Osteoblast (primary cell): ENCODE results near the gene LYPD4. TPM values are rescaled to one million over a fixed set of nuclear protein-coding genes. Genes with fewer than 3 reads are reported as not detected.

Source experiments
- DNase-seq: peaks from one replicate; pipeline ENCODE4 v3.0.0; 2011; ENCODE audit warnings: low spot score, mixed read lengths; ENCODE audit not compliant: insufficient read length; ENCODE audit errors: missing footprints
- H2AFZ ChIP-seq: 2 replicates; pipeline ENCODE4 v1.6.0; 2011; ENCODE audit warnings: mild to moderate bottlenecking, low read length
- H3K27ac ChIP-seq: 2 replicates; pipeline ENCODE4 v1.5.1; 2011; ENCODE audit warnings: mild to moderate bottlenecking, low read depth, low read length, moderate library complexity
- H3K27me3 ChIP-seq: 2 replicates; pipeline ENCODE4 v1.6.0; 2012; ENCODE audit warnings: mild to moderate bottlenecking, control low read depth, inconsistent platforms, low read length, moderate library complexity; ENCODE audit not compliant: insufficient read depth
- H3K36me3 ChIP-seq: 2 replicates; pipeline ENCODE4 v1.5.1; 2011; ENCODE audit warnings: mild to moderate bottlenecking, low read length, control low read depth, moderate library complexity; ENCODE audit not compliant: insufficient read depth
- H3K4me1 ChIP-seq: 2 replicates; pipeline ENCODE4 v1.5.1; 2011; ENCODE audit warnings: mild to moderate bottlenecking, low read length, control low read depth, moderate library complexity; ENCODE audit not compliant: insufficient read depth
- H3K4me2 ChIP-seq: 2 replicates; pipeline ENCODE4 v1.6.0; 2011; ENCODE audit warnings: mild to moderate bottlenecking, low read length; ENCODE audit not compliant: insufficient read depth
- H3K4me3 ChIP-seq: fragments of 200-600 bp; sonication (generic); 3 replicates; pipeline ENCODE4 v1.5.1; 2012; ENCODE audit warnings: mild to moderate bottlenecking, low read length, inconsistent platforms; ENCODE audit not compliant: insufficient read depth
- H3K79me2 ChIP-seq: 2 replicates; pipeline ENCODE4 v1.6.0; 2012; ENCODE audit warnings: mild to moderate bottlenecking, low read length, control low read depth, inconsistent platforms; ENCODE audit not compliant: insufficient read depth
- H3K9me3 ChIP-seq: 2 replicates; pipeline ENCODE4 v1.5.1; 2011; ENCODE audit warnings: low read depth, low read length, control low read depth
- H4K20me1 ChIP-seq: 2 replicates; pipeline ENCODE4 v1.6.0; 2012; ENCODE audit warnings: mild to moderate bottlenecking, low read length, control low read depth; ENCODE audit not compliant: insufficient read depth
- CTCF ChIP-seq: IDR thresholded peaks from 2 replicates; pipeline ENCODE4 v1.5.1; 2011; ENCODE audit warnings: mild to moderate bottlenecking, low read depth, low read length, moderate library complexity; ENCODE audit errors: extremely low read depth
- total RNA-seq: library from RNA; depleted of rRNA; stranded (reverse); fragments of >200 nt; gene quantifications from 2 replicates; pipeline ENCODE4 v1.2.3, GENCODE V29; 2012

The LYPD4 gene
- total RNA-seq, 1 donor, result not detected

- Histone ChIP-seq H3K27ac (no peak overlapping the region), H4K20me1 (no peaks in the 10 kb centered on the region), H3K36me3 (no peaks in the 10 kb centered on the region), H3K4me3 (no peak overlapping the region), H3K27me3 (no peaks in the 10 kb centered on the region), H2AFZ (no peak overlapping the region), H3K4me2 (no peak overlapping the region), H3K79me2 (no peaks in the 10 kb centered on the region), H3K9me3 (no peaks in the 10 kb centered on the region), H3K4me1 (no peaks in the 10 kb centered on the region)
- no peak for DNase-seq
- TF ChIP-seq CTCF, result no peak
Observed at GRCh38 chr19:41801031-41801430, 43.5 kb downstream of the LYPD4 start.

- H3K36me3 ChIP-seq, result no peaks in the 10 kb centered on the region
- H3K9me3 ChIP-seq, result no peaks in the 10 kb centered on the region
- no peak overlapping the region for H2AFZ ChIP-seq
- no peak for DNase-seq
- H3K79me2 ChIP-seq, result no peaks in the 10 kb centered on the region
- no peak overlapping the region for H3K27ac ChIP-seq
- no peak overlapping the region for H3K4me2 ChIP-seq
- H4K20me1 ChIP-seq, result no peaks in the 10 kb centered on the region
- no peaks in the 10 kb centered on the region for H3K27me3 ChIP-seq
- no peak overlapping the region for H3K4me3 ChIP-seq
- TF ChIP-seq CTCF, result no peak
- no peaks in the 10 kb centered on the region for H3K4me1 ChIP-seq
Observed at GRCh38 chr19:41799444-41800000, 45.0 kb downstream of the LYPD4 start.

GRCh38 chr19:41796901-41797300 lies 47.6 kb downstream of the LYPD4 start:
- DNase-seq, result no peak
- no peak overlapping the region for H3K4me3 ChIP-seq
- no peak for TF ChIP-seq CTCF
- H3K79me2 ChIP-seq, result no peaks in the 10 kb centered on the region
- peaks cover 4% of the 10 kb centered on the region for H4K20me1 ChIP-seq
- H3K4me1 ChIP-seq, result peaks cover 10% of the 10 kb centered on the region
- H3K27ac ChIP-seq, result no peak overlapping the region
- H3K27me3 ChIP-seq, result no peaks in the 10 kb centered on the region
- H3K9me3 ChIP-seq, result no peaks in the 10 kb centered on the region
- no peak overlapping the region for H2AFZ ChIP-seq
- no peaks in the 10 kb centered on the region for H3K36me3 ChIP-seq
- no peak overlapping the region for H3K4me2 ChIP-seq

- Histone ChIP-seq H3K4me3 (no peak within 1 kb of the TSS), H3K27ac (no peak within 1 kb of the TSS)
Observed at GRCh38 chr19:41796362-41796761, 48.1 kb downstream of the LYPD4 start, which contains the start of gene CEACAM3. CEACAM3 (plus strand) TSS chr19:41796587; CDS start chr19:41796678, 91 bp downstream.

More at GRCh38 chr19:41796362-41796761, 48.1 kb downstream of the LYPD4 start, which contains the start of gene CEACAM3:
- Histone ChIP-seq H3K9me3 (no peaks in the 10 kb centered on the region), H3K4me1 (peaks cover 10% of the 10 kb centered on the region), H4K20me1 (peaks cover 4% of the 10 kb centered on the region), H2AFZ (no peak within 1 kb of the TSS), H3K79me2 (no peaks in the 10 kb centered on the region), H3K36me3 (no peaks in the 10 kb centered on the region), H3K4me2 (no peak within 1 kb of the TSS), H3K27me3 (no peaks in the 10 kb centered on the region)
- no peak for DNase-seq
- TF ChIP-seq CTCF, result no peak
